Measurements from ENCODE around the gene SRGAP1. TPM values are rescaled to one million over a fixed set of nuclear protein-coding genes. Genes with fewer than 3 reads are reported as not detected.
A peak's percentile ranks its signal among the peaks of the same experiment; 100 is the strongest.

SRGAP1 gene
- 10 to 100 TPM in 3 of 6 donors, 1 to 10 TPM in 3; 4.7 to 36.7 (median 14.0) TPM for total RNA-seq

DNA sequence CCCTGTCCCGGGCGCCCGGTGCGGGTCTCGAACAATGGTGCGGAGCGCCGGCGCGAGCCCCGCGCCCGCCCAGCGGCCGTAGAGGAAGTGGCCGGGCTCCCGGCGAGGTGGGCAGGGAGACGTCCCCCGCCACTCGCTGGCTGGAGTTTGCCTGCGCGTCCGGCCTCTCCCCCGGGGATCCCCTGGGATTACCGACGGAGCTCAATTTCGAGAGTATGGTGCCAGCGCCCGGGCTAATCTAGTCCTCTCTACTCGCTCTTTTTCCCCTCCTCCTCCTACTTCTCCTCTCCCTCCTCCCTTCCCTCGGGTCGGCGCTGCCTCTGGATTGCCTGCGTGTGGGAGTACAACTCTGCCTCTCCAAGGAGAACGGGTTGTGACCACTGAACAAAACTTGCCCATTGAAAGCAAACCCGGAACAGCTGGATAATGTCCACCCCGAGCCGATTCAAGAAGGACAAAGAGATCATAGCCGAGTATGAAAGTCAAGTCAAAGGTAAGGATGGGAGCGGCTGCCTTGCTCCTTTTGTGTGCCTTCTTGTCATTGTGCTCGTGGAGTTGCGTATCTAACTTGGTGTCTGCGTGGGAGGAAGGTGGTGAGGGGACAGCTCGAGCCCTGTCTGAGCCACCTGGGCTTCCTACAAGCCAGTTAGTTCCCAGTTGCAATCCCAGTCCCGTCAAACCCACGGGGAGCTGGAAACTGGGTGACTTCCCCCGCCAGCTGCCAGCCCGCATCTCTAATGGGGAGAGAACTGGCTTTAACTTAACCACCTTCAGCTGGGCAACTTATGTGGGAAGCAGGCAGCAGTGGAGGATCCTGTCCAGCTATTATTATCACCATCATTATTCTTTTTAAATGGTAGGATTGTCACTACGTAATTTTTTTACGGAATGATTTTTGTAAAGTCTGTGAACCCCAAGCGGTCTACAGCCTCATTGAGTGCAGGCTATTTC, at the start of gene SRGAP1:
TSS of gene SRGAP1 (plus strand) at position 310 of the 951 bp plus-strand sequence. CDS start at position 427, 117 bp downstream.
- no peaks in the 10 kb centered on the region for H3K27me3 ChIP-seq
- peak in 1 of 2 donors; percentile 40 for DNase-seq
- H3K36me3 ChIP-seq = no peaks in the 10 kb centered on the region
- peak within 1 kb of the TSS; percentile 88 to 92 (median 91) for H3K27ac ChIP-seq
- peak; percentile 20 to 34 for TF ChIP-seq POLR2AphosphoS5 (IDR thresholded peaks at IDR 0.05)
- no peak for TF ChIP-seq EP300 (IDR thresholded peaks at IDR 0.05)
- peaks cover 2 to 12% (median 5%) of the 10 kb centered on the region in 4 donors for H3K4me1 ChIP-seq
- 3 to 4% methylated on average over 25 to 26 of the region's 52 CpGs for WGBS, 2 donors
- no peaks in the 10 kb centered on the region for H3K9me3 ChIP-seq
- peak within 1 kb of the TSS; percentile 69 to 87 (median 82) for H3K4me3 ChIP-seq
- ATAC-seq (ENCODE audit: low FRiP score in 2 of 2) = peak; percentile 70

DNA sequence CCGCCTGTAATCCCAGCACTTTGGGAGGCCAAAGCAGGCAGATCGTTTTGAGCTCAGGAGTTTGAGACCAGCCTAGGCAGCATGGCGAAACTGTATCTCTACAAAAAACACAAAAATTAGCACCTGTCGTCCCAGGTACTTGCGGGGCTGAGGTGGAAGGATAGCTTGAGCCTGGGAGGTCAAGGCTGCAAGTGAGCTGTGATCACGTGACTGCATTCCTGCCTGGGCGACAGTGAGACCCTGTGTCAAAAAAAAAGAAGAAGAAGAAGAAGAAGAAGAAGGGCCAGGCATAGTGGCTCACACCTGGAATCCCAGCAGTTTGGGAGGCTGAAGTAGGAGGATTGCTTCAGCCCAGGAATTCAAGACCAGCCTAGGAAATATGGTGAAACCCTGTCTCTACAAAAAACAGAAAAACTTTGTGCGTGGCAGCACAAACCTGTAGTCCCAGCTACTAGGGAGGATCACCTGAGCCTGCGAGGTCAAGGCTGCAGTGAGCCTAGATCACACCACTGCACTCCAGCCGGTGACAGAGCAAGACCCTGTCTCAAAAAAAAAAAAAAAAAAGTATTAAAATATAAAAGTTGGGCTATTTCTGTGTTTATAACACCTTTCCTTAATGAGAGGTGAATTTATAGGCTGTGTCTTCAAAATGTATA, 49.3 kb upstream of the SRGAP1 start:
- Histone ChIP-seq H3K4me3 (no peak overlapping the region), H3K27me3 (no peaks in the 10 kb centered on the region), H3K27ac (no peak overlapping the region), H3K36me3 (peaks cover 0 to 10% (median 6%) of the 10 kb centered on the region in 4 donors), H3K9me3 (no peaks in the 10 kb centered on the region), H3K4me1 (no peaks in the 10 kb centered on the region)
- ATAC-seq (ENCODE audit: low FRiP score in 2 of 2) = no peak
- 88 to 89% methylated on average over 10 of the region's 10 CpGs for WGBS, 2 donors
- TF ChIP-seq EP300 (IDR thresholded peaks at IDR 0.05) (no peak), POLR2AphosphoS5 (IDR thresholded peaks at IDR 0.05) (no peak), POLR2A (IDR thresholded peaks at IDR 0.05) (no peak)
- TF ChIP-seq, protein P1, sequence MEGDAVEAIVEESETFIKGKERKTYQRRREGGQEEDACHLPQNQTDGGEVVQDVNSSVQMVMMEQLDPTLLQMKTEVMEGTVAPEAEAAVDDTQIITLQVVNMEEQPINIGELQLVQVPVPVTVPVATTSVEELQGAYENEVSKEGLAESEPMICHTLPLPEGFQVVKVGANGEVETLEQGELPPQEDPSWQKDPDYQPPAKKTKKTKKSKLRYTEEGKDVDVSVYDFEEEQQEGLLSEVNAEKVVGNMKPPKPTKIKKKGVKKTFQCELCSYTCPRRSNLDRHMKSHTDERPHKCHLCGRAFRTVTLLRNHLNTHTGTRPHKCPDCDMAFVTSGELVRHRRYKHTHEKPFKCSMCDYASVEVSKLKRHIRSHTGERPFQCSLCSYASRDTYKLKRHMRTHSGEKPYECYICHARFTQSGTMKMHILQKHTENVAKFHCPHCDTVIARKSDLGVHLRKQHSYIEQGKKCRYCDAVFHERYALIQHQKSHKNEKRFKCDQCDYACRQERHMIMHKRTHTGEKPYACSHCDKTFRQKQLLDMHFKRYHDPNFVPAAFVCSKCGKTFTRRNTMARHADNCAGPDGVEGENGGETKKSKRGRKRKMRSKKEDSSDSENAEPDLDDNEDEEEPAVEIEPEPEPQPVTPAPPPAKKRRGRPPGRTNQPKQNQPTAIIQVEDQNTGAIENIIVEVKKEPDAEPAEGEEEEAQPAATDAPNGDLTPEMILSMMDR (IDR thresholded peaks at IDR 0.05) = no peak
- no peak for DNase-seq

DNA sequence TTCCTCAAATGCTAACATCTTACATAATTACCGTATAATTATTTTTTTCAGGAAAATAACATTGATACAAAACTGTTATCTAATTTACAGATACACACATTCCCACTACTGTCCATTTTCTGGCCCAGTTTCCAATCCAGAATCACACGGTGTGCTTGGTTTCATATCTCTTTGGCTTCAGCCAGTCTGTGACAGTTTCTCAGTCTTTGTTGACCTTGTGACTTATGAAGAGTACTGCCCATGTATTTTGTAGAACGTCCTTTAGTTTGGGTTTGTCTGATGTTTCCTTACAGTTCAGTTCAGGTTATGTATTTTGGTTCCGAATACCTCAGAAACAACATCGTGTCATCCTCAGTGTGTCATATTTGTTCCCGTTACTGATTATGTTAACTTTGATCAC, 48.6 kb upstream of the SRGAP1 start:
- H3K27me3 ChIP-seq = no peaks in the 10 kb centered on the region
- no peak for DNase-seq
- no peak overlapping the region for H3K4me3 ChIP-seq
- no peaks in the 10 kb centered on the region for H3K4me1 ChIP-seq
- H3K36me3 ChIP-seq = peaks cover 0 to 3% (median 0%) of the 10 kb centered on the region in 4 donors
- H3K27ac ChIP-seq = no peak overlapping the region
- H3K9me3 ChIP-seq = no peaks in the 10 kb centered on the region
- ATAC-seq (ENCODE audit: low FRiP score in 2 of 2) = no peak
- WGBS, 2 donors = 92 to 97% methylated on average over 6 of the region's 6 CpGs
- TF ChIP-seq, protein P1 (IDR thresholded peaks at IDR 0.05) = no peak
- TF ChIP-seq POLR2A (IDR thresholded peaks at IDR 0.05) (no peak), EP300 (IDR thresholded peaks at IDR 0.05) (no peak), POLR2AphosphoS5 (IDR thresholded peaks at IDR 0.05) (no peak)

DNA sequence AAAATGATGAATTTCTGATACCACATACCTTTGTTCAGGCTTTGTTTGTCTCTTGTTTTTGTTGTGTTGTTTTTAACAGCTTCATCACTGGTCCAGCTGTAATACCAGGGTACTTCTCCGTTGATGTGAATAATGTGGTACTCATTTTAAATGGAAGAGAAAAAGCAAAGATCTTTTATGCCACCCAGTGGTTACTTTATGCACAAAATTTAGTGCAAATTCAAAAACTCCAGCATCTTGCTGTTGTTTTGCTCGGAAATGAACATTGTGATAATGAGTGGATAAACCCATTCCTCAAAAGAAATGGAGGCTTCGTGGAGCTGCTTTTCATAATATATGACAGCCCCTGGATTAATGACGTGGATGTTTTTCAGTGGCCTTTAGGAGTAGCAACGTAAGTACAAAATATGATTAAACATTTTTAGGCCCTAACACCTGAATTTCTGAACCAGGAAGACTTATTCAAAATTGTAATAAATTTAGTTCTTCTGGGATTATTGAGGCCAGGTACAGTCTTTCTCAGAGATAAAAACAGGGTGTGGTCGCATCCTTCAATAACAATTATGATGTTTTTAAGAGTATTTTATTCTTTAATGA, 42.4 kb upstream of the SRGAP1 start:
- TF ChIP-seq EP300 (IDR thresholded peaks at IDR 0.05) (no peak), POLR2AphosphoS5 (IDR thresholded peaks at IDR 0.05) (no peak), POLR2A (IDR thresholded peaks at IDR 0.05) (no peak)
- TF ChIP-seq, protein P1 (IDR thresholded peaks at IDR 0.05) = peak in 5 of 6 experiments; percentile 10 to 56 (median 32)
- Histone ChIP-seq H3K4me1 (peaks cover 0 to 2% (median 0%) of the 10 kb centered on the region in 4 donors), H3K9me3 (no peaks in the 10 kb centered on the region), H3K27me3 (no peaks in the 10 kb centered on the region), H3K27ac (no peak overlapping the region), H3K36me3 (peaks cover 0 to under 1% (median 0%) of the 10 kb centered on the region in 4 donors), H3K4me3 (no peak overlapping the region)
- ATAC-seq (ENCODE audit: low FRiP score in 2 of 2) (no peak), DNase-seq (no peak)
- 66 to 67% methylated on average over 6 of the region's 6 CpGs for WGBS, 2 donors

DNA sequence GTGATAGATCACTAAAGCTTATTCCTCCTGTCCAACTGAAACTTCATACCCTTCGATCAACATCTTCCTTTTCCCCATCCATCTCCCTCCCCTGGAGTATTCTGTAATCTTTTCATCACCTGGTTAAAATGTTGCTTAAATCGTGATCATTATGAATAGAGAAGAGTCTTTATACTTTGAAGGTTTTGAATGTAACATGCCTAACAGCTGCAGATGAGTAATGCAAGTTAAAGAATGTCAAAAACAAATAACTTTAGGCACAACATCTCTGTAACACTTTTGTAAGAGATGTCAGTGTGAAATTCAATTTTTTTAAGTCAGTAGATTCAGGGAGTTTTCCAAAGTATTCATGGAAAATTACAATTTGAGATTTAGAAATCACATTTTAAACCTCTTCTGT, 39.8 kb upstream of the SRGAP1 start:
- no peak overlapping the region for H3K27ac ChIP-seq
- H3K36me3 ChIP-seq = peaks cover 0 to 15% (median 3%) of the 10 kb centered on the region in 4 donors
- ATAC-seq (ENCODE audit: low FRiP score in 2 of 2) (no peak), DNase-seq (no peak)
- no peak overlapping the region for H3K4me3 ChIP-seq
- no peaks in the 10 kb centered on the region for H3K27me3 ChIP-seq
- WGBS, 2 donors = 83 to 89% methylated on average over 2 of the region's 2 CpGs
- peaks cover 0 to 2% (median 0%) of the 10 kb centered on the region in 4 donors for H3K4me1 ChIP-seq
- H3K9me3 ChIP-seq = no peaks in the 10 kb centered on the region
- TF ChIP-seq, protein P1 (IDR thresholded peaks at IDR 0.05) = no peak
- TF ChIP-seq EP300 (IDR thresholded peaks at IDR 0.05) = no peak
- no peak for TF ChIP-seq POLR2AphosphoS5 (IDR thresholded peaks at IDR 0.05)
- TF ChIP-seq POLR2A (IDR thresholded peaks at IDR 0.05) = no peak

Data from upper lobe of left lung (tissue), 6 donors.